Activated naive CD8-positive, alpha-beta T cell (primary cell): ENCODE measurements around the gene KANK3.
"Not testable (repeated sequence)": the region's sequence is repeated elsewhere in the genome, so short reads cannot be mapped to it uniquely, and the experiment has no call there.

Source experiments
- H3K27ac Mint-ChIP-seq: one replicate; pipeline ENCODE4 v1.8.0; 2021; ENCODE audit warnings: mixed read lengths
- H3K27me3 Mint-ChIP-seq: one replicate; pipeline ENCODE4 v1.8.0; 2021; ENCODE audit warnings: mixed read lengths
- H3K36me3 Mint-ChIP-seq: one replicate; pipeline ENCODE4 v1.8.0; 2021; ENCODE audit warnings: mixed read lengths
- H3K4me1 Mint-ChIP-seq: one replicate; pipeline ENCODE4 v1.8.0; 2021; ENCODE audit warnings: low read depth, mixed read lengths
- H3K4me3 Mint-ChIP-seq: one replicate; pipeline ENCODE4 v1.8.0; 2021; ENCODE audit warnings: mild to moderate bottlenecking, mixed read lengths
- H3K9me3 Mint-ChIP-seq: one replicate; pipeline ENCODE4 v1.8.0; 2021; ENCODE audit warnings: low read depth, mixed read lengths

Gene KANK3

DNA sequence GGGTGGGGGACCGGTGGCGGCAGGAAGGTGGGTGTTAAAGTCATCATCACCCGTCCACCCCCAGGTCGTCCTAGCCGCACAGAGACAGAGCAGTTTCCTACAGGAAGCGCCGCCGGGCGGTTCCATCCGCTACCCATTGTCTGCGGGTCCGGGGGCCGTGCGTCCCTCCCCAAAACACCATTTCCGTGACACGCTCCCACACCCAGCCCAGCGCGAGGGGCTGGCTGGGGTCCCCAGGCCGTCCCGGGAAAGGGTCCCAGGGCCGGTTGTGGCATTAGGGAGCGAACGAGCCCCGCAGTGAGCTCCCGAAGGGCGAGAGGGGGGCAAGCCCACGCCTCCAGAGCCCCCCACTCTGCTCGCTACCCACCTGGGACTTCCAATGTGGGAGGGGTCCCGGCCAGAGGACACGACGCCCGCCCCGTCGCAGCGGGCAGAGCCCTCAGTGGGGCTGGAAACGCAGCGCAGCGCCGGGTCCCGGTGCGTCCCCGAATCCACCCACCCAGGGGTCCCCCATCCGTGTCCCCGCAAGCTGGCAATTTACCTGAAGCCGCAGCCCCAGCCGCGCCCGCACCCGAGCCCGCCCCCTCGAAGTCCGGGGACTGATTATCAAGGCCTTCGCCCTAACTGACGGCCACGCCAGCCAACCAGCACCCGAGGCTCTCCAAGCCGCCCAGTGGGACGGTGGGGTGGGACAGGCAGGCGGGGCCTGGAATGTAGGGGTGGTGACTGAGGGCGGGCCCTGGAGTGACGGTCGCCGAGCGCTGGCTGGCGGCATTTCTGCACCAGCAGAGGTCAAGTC is at the start of gene KANK3:
Gene KANK3, minus strand, starts transcription at position 579 of the 799 bp plus-strand sequence. CDS start 5,434 bp downstream, outside the sequence.
- Mint-ChIP-seq H3K9me3 (no peaks in the 10 kb centered on the region), H3K36me3 (peaks cover 3% of the 10 kb centered on the region), H3K27ac (no peak within 1 kb of the TSS)

DNA sequence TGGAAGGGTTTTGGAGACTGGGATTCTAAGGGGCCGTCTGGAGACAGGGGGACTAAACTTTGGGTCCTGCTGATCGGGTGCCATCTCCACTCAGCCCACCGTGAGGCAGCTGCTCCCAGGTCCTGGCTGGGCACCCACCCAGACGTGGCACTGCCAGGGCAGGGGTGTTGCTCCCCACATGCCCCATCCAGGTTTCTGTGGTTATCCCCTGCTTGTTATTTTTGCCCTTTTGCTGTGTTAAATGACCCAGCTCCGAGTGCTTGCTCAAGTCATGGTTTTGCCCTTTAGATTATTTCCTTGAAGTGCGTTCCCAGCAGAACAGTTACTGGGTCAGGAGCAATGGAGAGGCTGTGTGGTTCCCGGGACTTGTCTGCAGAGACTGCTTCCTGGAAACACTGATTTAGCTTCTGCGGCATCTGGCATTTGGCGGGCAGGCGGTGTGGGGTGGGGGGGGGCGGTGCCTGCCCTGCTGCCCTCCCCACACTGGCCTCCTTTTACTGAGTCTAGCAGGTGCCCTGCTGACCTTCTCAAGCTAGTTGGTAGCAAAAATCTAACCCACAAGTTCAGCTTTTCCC is 49.0 kb upstream of the KANK3 start:
- H3K4me3 Mint-ChIP-seq: peak overlapping the region; percentile 66
- no peaks in the 10 kb centered on the region for H3K9me3 Mint-ChIP-seq
- no peaks in the 10 kb centered on the region for H3K27me3 Mint-ChIP-seq
- H3K27ac Mint-ChIP-seq: no peak overlapping the region
- H3K36me3 Mint-ChIP-seq: no peaks in the 10 kb centered on the region
- peaks cover 35% of the 10 kb centered on the region for H3K4me1 Mint-ChIP-seq

More for the DNA sequence above, at the start of gene KANK3:
- H3K4me3 Mint-ChIP-seq: peak within 1 kb of the TSS; percentile 77
- H3K4me1 Mint-ChIP-seq: peaks cover 11% of the 10 kb centered on the region
- peaks cover 8% of the 10 kb centered on the region for H3K27me3 Mint-ChIP-seq

DNA sequence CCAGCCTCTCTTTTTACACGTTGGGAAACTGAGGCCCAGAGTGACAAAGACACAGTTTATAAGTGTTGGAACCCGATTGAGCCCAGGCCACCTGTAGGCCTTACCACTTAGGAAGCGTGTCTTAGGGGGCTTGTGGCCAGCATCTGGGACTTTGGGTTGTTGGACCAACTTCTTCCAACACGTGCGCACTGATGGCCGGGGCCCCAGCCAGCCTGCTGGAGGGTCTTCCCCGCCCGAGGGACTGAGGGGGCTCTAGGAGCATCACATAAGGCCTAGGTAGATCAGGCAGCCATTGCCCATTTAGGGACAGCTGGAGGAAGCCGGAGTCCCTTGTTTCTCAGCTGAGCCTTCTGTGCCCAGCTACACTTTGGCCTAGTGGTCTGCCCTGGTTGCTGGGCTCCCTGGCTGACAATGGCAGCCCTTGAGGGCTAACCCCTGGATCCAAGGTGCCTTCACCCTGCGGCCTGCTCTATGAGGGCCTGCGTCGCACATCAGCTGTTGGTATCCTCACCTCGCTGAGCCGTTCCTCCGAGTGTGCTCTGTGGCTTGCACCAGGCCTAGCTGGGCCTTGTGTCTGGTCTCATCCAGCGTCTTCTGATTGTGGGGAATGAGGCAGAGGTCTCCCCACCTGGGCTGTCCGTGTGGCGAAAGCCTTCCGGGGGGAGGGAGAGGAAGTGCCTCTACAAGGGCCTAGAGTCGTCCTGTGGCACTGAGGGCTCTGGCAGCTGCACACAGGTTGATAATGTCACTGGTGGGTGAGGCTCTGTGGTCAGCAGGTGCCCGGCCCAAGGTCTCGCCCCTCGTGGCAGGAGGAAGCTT is 48.3 kb upstream of the KANK3 start:
- H3K4me3 Mint-ChIP-seq: peak overlapping the region; percentile 79
- H3K4me1 Mint-ChIP-seq: peaks cover 30% of the 10 kb centered on the region
- H3K27me3 Mint-ChIP-seq: no peaks in the 10 kb centered on the region
- H3K36me3 Mint-ChIP-seq: peaks cover 4% of the 10 kb centered on the region
- no peak overlapping the region for H3K27ac Mint-ChIP-seq
- no peaks in the 10 kb centered on the region for H3K9me3 Mint-ChIP-seq

DNA sequence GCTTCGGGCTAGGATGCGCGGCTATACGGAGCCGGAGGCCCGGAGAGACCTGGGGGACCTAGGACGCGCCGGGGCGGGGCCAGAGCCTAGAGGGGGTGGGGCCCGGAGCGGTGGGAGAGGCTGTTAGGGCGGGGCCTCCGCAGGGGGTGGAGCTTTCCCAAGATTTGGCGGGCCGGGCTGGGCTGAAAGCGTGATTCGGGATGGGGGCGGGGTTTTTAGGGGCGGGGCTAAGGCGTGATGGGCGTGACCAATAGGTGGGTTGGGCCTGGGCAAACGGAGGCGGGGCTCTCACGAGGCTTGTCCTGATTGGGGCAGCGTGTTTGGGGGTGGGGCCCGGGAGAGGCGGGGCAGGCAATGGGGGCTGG is 47.5 kb upstream of the KANK3 start:
- Mint-ChIP-seq H3K27me3 (no peaks in the 10 kb centered on the region), H3K9me3 (no peaks in the 10 kb centered on the region), H3K36me3 (peaks cover 4% of the 10 kb centered on the region), H3K4me1 (peaks cover 25% of the 10 kb centered on the region), H3K27ac (peak overlapping the region; percentile 41), H3K4me3 (peak overlapping the region; percentile 79)

DNA sequence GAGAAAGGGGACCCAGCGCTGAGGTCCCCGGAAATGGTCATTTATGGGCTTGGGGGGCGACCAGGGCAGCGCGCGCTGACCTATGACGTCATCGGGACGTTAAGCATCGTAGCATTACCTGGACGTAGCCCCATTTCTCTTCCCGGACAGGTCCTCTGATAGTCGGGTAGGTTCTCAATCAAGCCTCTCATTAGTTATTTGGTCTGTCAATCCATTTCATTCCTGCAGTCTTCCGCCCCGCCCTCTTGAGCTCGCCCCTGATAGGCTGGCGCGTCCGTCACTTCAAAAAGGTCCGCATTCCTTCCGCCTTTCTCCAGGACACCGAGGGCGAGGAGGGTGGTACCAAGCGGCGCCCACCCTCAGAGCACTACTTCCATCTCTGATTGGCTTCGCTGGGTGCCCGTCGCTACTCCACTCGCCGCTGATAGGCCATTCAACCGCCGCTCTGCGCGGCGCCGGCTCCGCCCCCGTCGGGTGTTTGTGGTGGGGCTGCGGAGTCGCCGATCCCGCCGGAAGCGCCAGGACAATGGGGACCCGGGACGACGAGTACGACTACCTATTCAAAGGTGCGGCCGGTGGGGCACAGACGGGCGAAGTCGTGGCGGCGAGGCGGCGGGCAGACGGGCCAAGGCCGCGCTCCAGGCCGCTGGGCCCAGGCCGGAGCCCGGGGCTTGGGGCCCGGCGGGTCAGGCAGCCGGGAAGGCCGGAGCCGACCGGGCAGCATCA is 47.0 kb upstream of the KANK3 start, which contains the start of gene RAB11B:
Gene RAB11B, plus strand, starts transcription at position 470 of the 726 bp plus-strand sequence. Its CDS starts 57 bp downstream, at position 527.
- Mint-ChIP-seq H3K4me3 (peak within 1 kb of the TSS; percentile 92), H3K27ac (peak within 1 kb of the TSS; percentile 92), H3K9me3 (no peaks in the 10 kb centered on the region), H3K27me3 (no peaks in the 10 kb centered on the region), H3K36me3 (peaks cover 4% of the 10 kb centered on the region), H3K4me1 (peaks cover 25% of the 10 kb centered on the region)

DNA sequence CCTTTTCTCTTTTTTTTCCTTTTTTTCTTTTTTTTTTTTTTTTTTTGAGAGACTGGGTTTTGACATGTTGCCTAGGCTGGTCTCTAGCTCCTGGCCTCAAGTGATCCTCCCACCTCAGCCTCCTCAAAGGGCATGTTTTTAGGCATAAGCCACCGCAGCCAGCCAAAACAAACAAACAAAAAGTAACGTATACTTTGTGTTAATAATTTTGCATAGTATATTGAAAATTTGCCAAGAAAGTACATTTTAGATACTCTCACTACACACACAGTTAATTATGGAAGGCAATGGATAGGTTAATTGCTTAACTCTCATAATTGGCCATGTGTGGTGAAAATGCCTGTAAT is 45.5 kb upstream of the KANK3 start:
- peaks cover 4% of the 10 kb centered on the region for H3K36me3 Mint-ChIP-seq
- no peak overlapping the region for H3K27ac Mint-ChIP-seq
- no peaks in the 10 kb centered on the region for H3K27me3 Mint-ChIP-seq
- H3K9me3 Mint-ChIP-seq: no peaks in the 10 kb centered on the region
- H3K4me3 Mint-ChIP-seq: peak overlapping the region; percentile 23
- peaks cover 21% of the 10 kb centered on the region for H3K4me1 Mint-ChIP-seq

DNA sequence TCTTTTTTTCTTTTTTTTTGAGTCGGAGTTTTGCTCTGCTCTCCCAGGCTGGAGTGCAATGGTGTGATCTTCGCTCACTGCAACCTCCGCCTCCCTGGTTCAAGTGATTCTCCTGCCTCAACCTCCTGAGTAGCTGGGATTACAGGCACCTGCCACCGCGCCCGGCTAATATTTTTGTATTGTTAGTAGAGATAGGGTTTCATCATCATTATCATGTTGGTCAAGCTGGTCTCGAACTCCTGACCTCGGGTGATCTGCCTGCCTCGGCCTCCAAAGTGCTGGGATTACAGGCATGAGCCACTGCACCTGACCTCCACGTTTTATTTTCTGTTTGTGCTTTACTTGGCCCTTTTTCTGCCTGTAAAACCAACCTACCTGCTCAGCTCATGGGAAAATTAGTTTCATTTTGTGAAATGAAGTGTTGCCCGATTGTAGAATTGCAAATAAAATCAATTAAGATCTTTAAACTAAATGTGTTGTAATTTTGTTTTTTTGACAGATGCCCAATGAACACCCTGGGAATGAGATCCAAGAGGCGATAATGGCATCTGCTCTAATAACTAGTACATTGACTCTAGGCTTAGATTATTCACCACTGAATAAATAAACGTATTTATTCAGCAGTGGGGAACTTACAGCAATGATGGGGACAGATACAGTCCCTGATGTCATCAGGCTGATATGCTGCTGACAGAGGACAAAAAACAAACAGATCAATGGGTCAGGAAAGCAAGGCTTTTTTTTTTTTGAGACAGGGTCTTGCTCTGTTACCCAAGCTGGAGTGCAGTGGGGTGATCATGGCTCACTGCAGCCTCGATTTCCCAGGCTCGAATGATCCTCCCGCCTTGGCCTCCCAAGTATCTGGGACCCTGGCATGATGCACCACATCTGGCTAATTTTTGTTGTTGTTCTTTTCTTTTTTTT is 44.9 kb upstream of the KANK3 start:
- Mint-ChIP-seq H3K4me3 (peak overlapping the region; percentile 62), H3K4me1 (peaks cover 19% of the 10 kb centered on the region), H3K27ac (peak overlapping the region; percentile 70), H3K9me3 (no peaks in the 10 kb centered on the region), H3K36me3 (peaks cover 4% of the 10 kb centered on the region), H3K27me3 (no peaks in the 10 kb centered on the region)

DNA sequence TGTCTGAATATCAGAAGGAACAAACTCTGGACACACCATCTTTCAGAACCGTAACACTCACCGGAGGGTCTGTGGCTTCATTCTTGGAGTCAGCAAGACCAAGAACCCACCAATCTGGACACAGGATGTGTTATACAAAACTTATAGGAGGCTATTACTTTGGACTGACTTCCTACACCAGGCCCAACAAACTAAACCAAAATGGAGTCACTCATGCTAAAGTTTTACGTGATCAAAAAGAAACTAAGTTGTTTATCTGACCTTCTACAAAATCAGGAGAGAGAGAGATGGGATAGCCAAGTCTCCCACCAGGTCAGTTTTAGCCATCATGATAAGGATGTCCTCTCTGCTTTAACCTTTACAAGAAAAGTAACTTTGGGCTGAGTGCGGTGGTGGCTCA is 43.9 kb upstream of the KANK3 start:
- Mint-ChIP-seq H3K4me3 (no peak overlapping the region), H3K27ac (no peak overlapping the region), H3K4me1 (peaks cover 13% of the 10 kb centered on the region), H3K27me3 (no peaks in the 10 kb centered on the region), H3K36me3 (peaks cover 4% of the 10 kb centered on the region), H3K9me3 (no peaks in the 10 kb centered on the region)

DNA sequence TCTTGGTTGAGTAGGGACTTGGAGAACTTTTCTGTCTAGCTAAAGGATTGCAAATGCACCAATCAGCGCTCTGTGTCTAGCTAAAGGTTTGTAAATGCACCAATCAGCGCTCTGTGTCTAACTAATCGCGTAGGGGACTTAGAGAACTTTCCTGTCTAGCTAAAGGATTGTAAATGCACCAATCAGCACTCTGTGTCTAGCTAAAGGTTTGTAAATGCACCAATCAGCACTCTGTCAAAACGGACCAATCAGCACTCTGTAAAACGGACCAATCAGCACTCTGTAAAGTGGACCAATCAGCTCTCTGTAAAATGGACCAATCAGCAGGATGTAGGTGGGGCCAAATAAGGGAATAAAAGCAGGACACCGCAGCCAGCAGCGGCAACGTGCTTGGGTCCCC is 43.4 kb upstream of the KANK3 start:
- H3K36me3 Mint-ChIP-seq, H3K4me1 Mint-ChIP-seq, H3K27ac Mint-ChIP-seq, H3K9me3 Mint-ChIP-seq, H3K4me3 Mint-ChIP-seq, H3K27me3 Mint-ChIP-seq: not testable (repeated sequence)

DNA sequence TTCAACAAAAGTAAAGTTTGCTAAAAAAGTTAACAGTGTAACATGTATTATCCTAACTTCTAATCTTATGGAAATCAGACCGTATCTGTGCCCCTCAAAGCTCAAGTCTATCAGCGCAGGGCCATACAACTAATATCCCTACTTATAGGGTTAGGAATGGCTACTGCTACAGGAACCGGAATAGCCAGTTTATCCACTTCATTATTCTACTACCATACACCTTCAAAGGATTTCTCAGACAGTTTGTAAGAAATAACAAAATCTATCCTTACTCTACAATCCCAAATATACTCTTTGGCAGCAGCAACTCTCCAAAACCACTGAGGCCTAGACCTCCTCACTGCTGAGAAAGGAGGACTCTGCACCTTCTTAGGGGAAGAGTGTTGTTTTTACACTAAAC is 42.5 kb upstream of the KANK3 start:
- not testable (repeated sequence) for H3K27me3 Mint-ChIP-seq, H3K4me3 Mint-ChIP-seq, H3K27ac Mint-ChIP-seq, H3K4me1 Mint-ChIP-seq, H3K36me3 Mint-ChIP-seq, H3K9me3 Mint-ChIP-seq

DNA sequence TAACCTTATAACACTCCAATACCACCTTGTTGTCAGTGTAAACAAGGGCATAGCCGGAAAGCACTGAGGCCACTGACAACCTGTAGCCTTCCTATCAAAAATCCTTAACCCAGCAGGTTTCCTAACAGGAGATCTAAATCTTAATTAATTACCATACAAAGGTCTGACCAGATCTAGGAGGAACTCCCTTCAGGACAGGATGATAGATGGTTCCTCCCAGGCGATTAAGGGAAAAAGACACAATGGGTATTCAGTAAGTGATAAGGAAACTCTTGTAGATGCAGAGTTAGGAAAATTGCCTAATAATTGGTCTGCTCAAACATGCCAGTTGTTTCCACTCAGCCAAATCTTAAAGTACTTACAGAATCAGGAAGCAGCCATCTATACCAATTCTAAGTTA is 42.0 kb upstream of the KANK3 start:
- not testable (repeated sequence) for H3K4me1 Mint-ChIP-seq, H3K27me3 Mint-ChIP-seq, H3K9me3 Mint-ChIP-seq, H3K27ac Mint-ChIP-seq, H3K36me3 Mint-ChIP-seq, H3K4me3 Mint-ChIP-seq

DNA sequence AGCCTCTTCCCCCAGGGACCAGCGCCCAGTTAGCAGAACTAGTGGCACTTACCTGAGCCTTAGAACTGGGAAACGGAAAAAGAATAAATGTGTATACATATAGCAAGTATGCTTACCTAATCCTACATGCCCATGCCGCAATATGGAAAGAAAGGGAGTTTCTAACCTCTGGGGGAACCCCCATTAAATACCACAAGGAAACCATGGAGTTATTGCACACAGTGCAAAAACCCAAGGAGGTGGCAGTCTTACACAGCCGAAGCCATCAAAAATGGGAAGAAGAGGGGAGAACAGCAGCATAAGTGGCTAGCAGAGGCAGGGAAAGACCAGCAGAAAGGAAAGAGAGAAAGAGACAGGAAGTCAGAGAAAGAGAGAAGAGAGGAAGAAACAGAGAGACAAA is 41.5 kb upstream of the KANK3 start:
- not testable (repeated sequence) for H3K4me1 Mint-ChIP-seq, H3K27ac Mint-ChIP-seq, H3K4me3 Mint-ChIP-seq, H3K36me3 Mint-ChIP-seq, H3K9me3 Mint-ChIP-seq, H3K27me3 Mint-ChIP-seq

DNA sequence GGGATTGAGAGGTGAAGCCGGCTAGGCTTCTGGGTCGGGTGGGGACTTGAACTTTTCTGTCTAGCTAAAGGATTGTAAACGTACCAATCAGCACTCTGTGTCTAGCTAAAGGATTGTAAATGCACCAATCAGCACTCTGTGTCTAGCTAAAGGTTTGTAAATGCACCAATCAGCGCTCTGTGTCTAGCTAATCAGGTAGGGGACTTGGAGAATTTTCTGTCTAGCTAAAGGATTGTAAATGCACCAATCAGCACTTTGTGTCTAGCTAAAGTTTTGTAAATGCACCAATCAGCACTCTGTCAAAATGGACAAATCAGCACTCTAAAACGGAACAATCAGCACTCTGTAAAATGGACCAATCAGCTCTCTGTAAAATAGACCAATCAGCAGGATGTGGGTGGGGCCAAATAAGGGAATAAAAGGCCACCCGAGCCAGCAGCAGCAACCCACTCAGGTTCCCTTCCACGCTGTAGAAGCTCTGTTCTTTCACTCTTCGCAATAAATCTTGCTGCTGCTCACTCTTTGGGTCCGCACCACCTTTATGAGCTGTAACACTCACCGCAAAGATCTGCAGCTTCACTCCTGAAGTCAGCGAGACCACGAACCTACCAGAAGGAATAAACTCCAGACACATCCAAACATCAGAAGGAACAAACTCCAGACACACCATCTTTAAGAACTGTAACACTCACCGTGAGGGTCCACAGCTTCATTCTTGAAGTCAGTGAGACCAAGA is 36.3 kb upstream of the KANK3 start:
- H3K36me3 Mint-ChIP-seq, H3K4me3 Mint-ChIP-seq, H3K9me3 Mint-ChIP-seq, H3K27me3 Mint-ChIP-seq, H3K27ac Mint-ChIP-seq: not testable (repeated sequence)
- H3K4me1 Mint-ChIP-seq: peaks cover 12% of the 10 kb centered on the region
